SK-N-SH treated with all-trans-retinoic acid at 6 μM for 48 hours (cell line): ENCODE results near the gene CD28.
"Not testable (repeated sequence)": the region's sequence is repeated elsewhere in the genome, so short reads cannot be mapped to it uniquely, and the experiment has no call there.

Source experiments
- ATAC-seq: fragments of 200-7000 bp; cut with Tn5 transposase; 3 replicates; pipeline ENCODE4 v1.9.1; 2020; ENCODE audit warnings: mild to moderate bottlenecking, moderate library complexity
- ARNTL ChIP-seq: fragments of 450-650 bp; formaldehyde crosslinking; IDR thresholded peaks from 2 replicates; pipeline ENCODE4 v1.5.0; 2020; ENCODE audit warnings: low read depth, mild to moderate bottlenecking, moderate library complexity, borderline replicate concordance
- CSDC2 ChIP-seq: fragments of 250-450 bp; sonication (Bioruptor Pico); IDR thresholded peaks from 2 replicates; pipeline ENCODE4 v1.5.0; 2020; ENCODE audit warnings: mild to moderate bottlenecking, moderate library complexity
- CSRNP3 ChIP-seq: fragments of 250-450 bp; sonication (Bioruptor Pico); IDR thresholded peaks from 2 replicates; pipeline ENCODE4 v1.5.1; 2021; ENCODE audit warnings: mild to moderate bottlenecking, moderate library complexity
- GLIS3 ChIP-seq: fragments of 250-450 bp; sonication (Bioruptor Pico); IDR thresholded peaks from 2 replicates; pipeline ENCODE4 v1.5.0; 2020; ENCODE audit warnings: mild to moderate bottlenecking, moderate library complexity
- ISL1 ChIP-seq: fragments of 250-450 bp; sonication (Bioruptor Pico); IDR thresholded peaks from 2 replicates; pipeline ENCODE4 v2.1.2; 2022; ENCODE audit warnings: mild to moderate bottlenecking, moderate library complexity
- OSR1 ChIP-seq: fragments of 250-450 bp; sonication (Bioruptor Pico); IDR thresholded peaks from 2 replicates; pipeline ENCODE4 v1.8.0; 2022; ENCODE audit warnings: moderate library complexity, mild to moderate bottlenecking, inconsistent platforms
- PATZ1 ChIP-seq: fragments of 250-450 bp; sonication (Bioruptor Pico); IDR thresholded peaks from 2 replicates; pipeline ENCODE4 v1.8.0; 2020; ENCODE audit warnings: mild to moderate bottlenecking, moderate library complexity, borderline replicate concordance
- POU6F1 ChIP-seq: fragments of 250-450 bp; sonication (Bioruptor Pico); IDR thresholded peaks from 2 replicates; pipeline ENCODE4 v1.8.0; 2021; ENCODE audit warnings: low read depth, mild to moderate bottlenecking, moderate library complexity, borderline replicate concordance
- PPARA ChIP-seq: fragments of 250-450 bp; sonication (Bioruptor Pico); IDR thresholded peaks from 2 replicates; pipeline ENCODE4 v1.5.0; 2020; ENCODE audit warnings: mild to moderate bottlenecking, borderline replicate concordance
- RARB ChIP-seq: fragments of 250-450 bp; sonication (Bioruptor Pico); IDR thresholded peaks from 2 replicates; pipeline ENCODE4 v1.8.0; 2021; ENCODE audit warnings: mild to moderate bottlenecking, moderate library complexity
- TOX ChIP-seq: fragments of 250-450 bp; sonication (Bioruptor Pico); IDR thresholded peaks from 2 replicates; pipeline ENCODE4 v1.8.0; 2021; ENCODE audit warnings: mild to moderate bottlenecking, moderate library complexity, borderline replicate concordance
- TSHZ2 ChIP-seq: fragments of 250-450 bp; sonication (Bioruptor Pico); IDR thresholded peaks from 2 replicates; pipeline ENCODE4 v1.5.0; 2020; ENCODE audit warnings: mild to moderate bottlenecking, moderate library complexity
- ZC3H10 ChIP-seq: fragments of 250-450 bp; sonication (Bioruptor Pico); IDR thresholded peaks from 2 replicates; pipeline ENCODE4 v1.5.1; 2021; ENCODE audit warnings: mild to moderate bottlenecking, moderate library complexity
- ZFP30 ChIP-seq: fragments of 450-650 bp; formaldehyde crosslinking; IDR thresholded peaks from 2 replicates; pipeline ENCODE4 v1.5.0; 2022; ENCODE audit warnings: mild to moderate bottlenecking, moderate library complexity
- ZNF70 ChIP-seq: fragments of 450-650 bp; formaldehyde crosslinking; IDR thresholded peaks from 2 replicates; pipeline ENCODE4 v1.5.0; 2020; ENCODE audit warnings: mild to moderate bottlenecking, moderate library complexity
- ZNF8 ChIP-seq: fragments of 450-650 bp; formaldehyde crosslinking; IDR thresholded peaks from 2 replicates; pipeline ENCODE4 v1.5.0; 2020; ENCODE audit warnings: mild to moderate bottlenecking, moderate library complexity

The CD28 gene

GRCh38 chr2:203781151-203781550 is 74.7 kb downstream of the CD28 start:
- ATAC-seq = no peak

GRCh38 chr2:203782262-203782976 is 76.0 kb downstream of the CD28 start:
- ATAC-seq = peak; percentile 79
- TF ChIP-seq ZC3H10 (no peak), ARNTL (CRISPR knock-in tag) (no peak), ZNF8 (CRISPR knock-in tag) (no peak), OSR1 (CRISPR knock-in tag) (no peak), PATZ1 (CRISPR knock-in tag) (no peak), PPARA (CRISPR knock-in tag) (no peak), ZNF70 (CRISPR knock-in tag) (no peak), CSDC2 (CRISPR knock-in tag) (no peak)

More at GRCh38 chr2:203781151-203781550, 74.7 kb downstream of the CD28 start:
- TF ChIP-seq POU6F1 = no peak
- no peak for TF ChIP-seq CSRNP3 (CRISPR knock-in tag)
- no peak for TF ChIP-seq TOX
- TF ChIP-seq PPARA (CRISPR knock-in tag) = no peak
- TF ChIP-seq ZFP30 (CRISPR knock-in tag) = no peak
- TF ChIP-seq CSDC2 (CRISPR knock-in tag) = no peak
- TF ChIP-seq OSR1 (CRISPR knock-in tag) = no peak
- TF ChIP-seq PATZ1 (CRISPR knock-in tag) = no peak
- no peak for TF ChIP-seq ZC3H10
- TF ChIP-seq GLIS3 (CRISPR knock-in tag) = no peak
- TF ChIP-seq TSHZ2 = no peak
- TF ChIP-seq ZNF8 (CRISPR knock-in tag) = no peak
- TF ChIP-seq RARB (CRISPR knock-in tag) = no peak
- TF ChIP-seq, all 23 proteins: peak for 0

GRCh38 chr2:203783496-203784203 is 77.2 kb downstream of the CD28 start:
- peak; percentile 86 for ATAC-seq

GRCh38 chr2:203784710-203785270 is 78.4 kb downstream of the CD28 start:
- ATAC-seq = not testable (repeated sequence)

More at GRCh38 chr2:203783496-203784203, 77.2 kb downstream of the CD28 start:
- TF ChIP-seq ISL1 (CRISPR knock-in tag) (peak; percentile 68; the same call in 1 of the 2 replicates), ZFP30 (CRISPR knock-in tag) (no peak)
- TF ChIP-seq, all 23 proteins: peak for 1

GRCh38 chr2:203785391-203786110 is 79.1 kb downstream of the CD28 start:
- not testable (repeated sequence) for ATAC-seq
